Tongue (tissue), 2 donors: ENCODE measurements around the gene MMRN2. TPM values are rescaled to one million over a fixed set of nuclear protein-coding genes. Genes with fewer than 3 reads are reported as not detected.

ENCODE experiments used
- DNase-seq: peaks from one replicate; pipeline ENCODE4 v3.0.0-alpha.2; 2015
- total RNA-seq: library from RNA; depleted of rRNA; stranded (reverse); fragments of >200 nt; gene quantifications from one replicate; pipeline ENCODE4 v1.2.3, GENCODE V29; 2014

MMRN2 gene
- total RNA-seq, 1 donor from 2014 or later, result 53.6 TPM

- peak; percentile 26 for DNase-seq
These were observed 12.1 kb upstream of the MMRN2 start for GRCh38 chr10:86969421-86970041.

GRCh38 chr10:86968994-86969355 lies 11.6 kb upstream of the MMRN2 start:
- no peak for DNase-seq

GRCh38 chr10:86968271-86968993 lies 11.0 kb upstream of the MMRN2 start, which contains the start of gene ADIRF:
ADIRF (plus strand) TSS chr10:86968482; CDS start chr10:86968545, 63 bp downstream.
- peak; percentile 75 for DNase-seq

- no peak for DNase-seq
These were observed 10.1 kb upstream of the MMRN2 start for GRCh38 chr10:86967481-86967941.

- no peak for DNase-seq
These were observed 8.7 kb upstream of the MMRN2 start for GRCh38 chr10:86965986-86966654.

GRCh38 chr10:86964847-86965190 lies 7.4 kb upstream of the MMRN2 start:
- DNase-seq, result no peak

GRCh38 chr10:86964061-86964846 lies 6.8 kb upstream of the MMRN2 start:
- no peak for DNase-seq

- no peak for DNase-seq
These were observed 6.0 kb upstream of the MMRN2 start for GRCh38 chr10:86963341-86963919.

- DNase-seq, result no peak
These were observed 5.5 kb upstream of the MMRN2 start for GRCh38 chr10:86962981-86963310.

GRCh38 chr10:86962136-86962980 lies 4.9 kb upstream of the MMRN2 start:
- no peak for DNase-seq

GRCh38 chr10:86961481-86962091 lies 4.2 kb upstream of the MMRN2 start:
- DNase-seq, result no peak

- DNase-seq, result no peak
These were observed 3.5 kb upstream of the MMRN2 start for GRCh38 chr10:86960863-86961434.

- peak; percentile 62 for DNase-seq
These were observed 2.8 kb upstream of the MMRN2 start for GRCh38 chr10:86960003-86960862.

- no peak for DNase-seq
These were observed 2.3 kb upstream of the MMRN2 start for GRCh38 chr10:86959737-86960002.

- no peak for DNase-seq
These were observed 1.7 kb upstream of the MMRN2 start for GRCh38 chr10:86958901-86959736.

GRCh38 chr10:86958116-86958900 lies 893 bp upstream of the MMRN2 start, which contains the start of gene SNCG:
SNCG (plus strand) TSS chr10:86958599; CDS start chr10:86958698, 99 bp downstream.
- DNase-seq, result no peak

- DNase-seq, result no peak
These were observed 467 bp downstream of the MMRN2 start for GRCh38 chr10:86956848-86957448.
